ENCODE data around the gene DGKD. TPM values are rescaled to one million over a fixed set of nuclear protein-coding genes. Genes with fewer than 3 reads are reported as not detected.

The DGKD gene
- total RNA-seq, 4 donors from 2014 or later, result 7.0 to 55.4 (median 10.9) TPM

DNA sequence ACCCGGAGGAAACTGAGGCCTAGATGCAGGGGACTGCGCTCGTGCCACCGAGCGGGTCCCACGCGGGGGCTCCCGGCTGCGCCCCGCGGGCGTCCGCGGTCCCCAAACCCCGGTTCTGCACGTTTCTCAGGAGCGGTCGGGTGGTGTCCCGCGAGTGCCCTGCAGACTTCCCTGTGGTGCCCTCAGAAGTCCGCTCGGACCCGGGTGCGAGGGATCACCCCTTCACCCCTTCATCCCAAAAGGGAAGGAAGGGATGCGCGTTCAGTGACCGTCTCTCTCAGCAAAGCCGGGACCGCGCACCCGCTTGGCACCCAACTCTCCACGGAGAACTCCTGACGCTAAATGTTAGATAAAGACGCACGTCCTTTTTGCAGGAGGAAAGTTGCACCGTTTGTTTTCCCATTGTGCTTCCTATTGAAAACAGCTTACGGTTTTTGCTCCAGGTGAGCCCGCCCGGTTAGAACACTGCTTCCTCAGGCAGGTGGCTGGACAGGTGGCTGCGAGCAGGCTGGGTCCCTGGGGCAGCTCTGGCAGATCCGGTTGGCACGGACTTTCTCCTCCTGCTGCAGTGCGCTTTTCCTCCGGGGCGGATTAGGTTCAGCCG lies 779 bp downstream of the DGKD start:
- Histone ChIP-seq H3K27ac (no peak overlapping the region), H3K36me3 (no peaks in the 10 kb centered on the region), H3K27me3 (no peaks in the 10 kb centered on the region), H3K4me1 (peaks cover 35% of the 10 kb centered on the region), H3K9me3 (no peaks in the 10 kb centered on the region), H3K4me3 (peak overlapping the region; percentile 50)
- DNase-seq (ENCODE audit: low spot score in 2 of 2), result no peak
- WGBS, result 9% methylated on average over 39 of the region's 46 CpGs
- TF ChIP-seq POLR2AphosphoS5 (IDR thresholded peaks at IDR 0.05) (no peak), EP300 (IDR thresholded peaks at IDR 0.05) (no peak), POLR2A (IDR thresholded peaks at IDR 0.05) (no peak)
- TF ChIP-seq, protein P1, sequence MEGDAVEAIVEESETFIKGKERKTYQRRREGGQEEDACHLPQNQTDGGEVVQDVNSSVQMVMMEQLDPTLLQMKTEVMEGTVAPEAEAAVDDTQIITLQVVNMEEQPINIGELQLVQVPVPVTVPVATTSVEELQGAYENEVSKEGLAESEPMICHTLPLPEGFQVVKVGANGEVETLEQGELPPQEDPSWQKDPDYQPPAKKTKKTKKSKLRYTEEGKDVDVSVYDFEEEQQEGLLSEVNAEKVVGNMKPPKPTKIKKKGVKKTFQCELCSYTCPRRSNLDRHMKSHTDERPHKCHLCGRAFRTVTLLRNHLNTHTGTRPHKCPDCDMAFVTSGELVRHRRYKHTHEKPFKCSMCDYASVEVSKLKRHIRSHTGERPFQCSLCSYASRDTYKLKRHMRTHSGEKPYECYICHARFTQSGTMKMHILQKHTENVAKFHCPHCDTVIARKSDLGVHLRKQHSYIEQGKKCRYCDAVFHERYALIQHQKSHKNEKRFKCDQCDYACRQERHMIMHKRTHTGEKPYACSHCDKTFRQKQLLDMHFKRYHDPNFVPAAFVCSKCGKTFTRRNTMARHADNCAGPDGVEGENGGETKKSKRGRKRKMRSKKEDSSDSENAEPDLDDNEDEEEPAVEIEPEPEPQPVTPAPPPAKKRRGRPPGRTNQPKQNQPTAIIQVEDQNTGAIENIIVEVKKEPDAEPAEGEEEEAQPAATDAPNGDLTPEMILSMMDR (IDR thresholded peaks at IDR 0.05), result no peak

DNA sequence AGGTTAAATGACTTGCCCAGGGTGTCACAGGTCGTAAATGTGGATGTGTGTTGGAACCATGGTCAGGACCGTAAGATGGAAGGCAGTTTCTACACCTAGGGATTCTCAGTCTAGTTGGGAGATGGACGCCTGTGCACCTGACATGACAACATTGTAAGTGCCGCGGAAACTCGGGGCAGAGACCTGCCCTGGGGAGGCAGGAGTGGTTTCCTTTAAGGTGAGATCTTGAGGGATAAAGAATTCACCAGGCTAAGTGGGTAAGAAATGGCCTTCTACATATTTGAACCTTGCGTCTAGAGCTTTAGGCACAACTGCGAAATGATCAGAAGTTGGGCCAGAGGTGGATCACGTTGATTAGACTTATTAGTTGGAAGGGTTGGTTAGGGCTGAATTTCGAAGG lies 1.6 kb downstream of the DGKD start:
- Histone ChIP-seq H3K4me3 (no peak overlapping the region), H3K27me3 (no peaks in the 10 kb centered on the region), H3K4me1 (peaks cover 29% of the 10 kb centered on the region), H3K36me3 (no peaks in the 10 kb centered on the region), H3K27ac (no peak overlapping the region), H3K9me3 (no peaks in the 10 kb centered on the region)
- TF ChIP-seq, protein P1 (IDR thresholded peaks at IDR 0.05), result no peak
- no peak for TF ChIP-seq EP300 (IDR thresholded peaks at IDR 0.05)
- TF ChIP-seq POLR2A (IDR thresholded peaks at IDR 0.05), result no peak
- no peak for TF ChIP-seq POLR2AphosphoS5 (IDR thresholded peaks at IDR 0.05)
- no peak for DNase-seq (ENCODE audit: low spot score in 2 of 2)
- 85% methylated on average over 10 of the region's 10 CpGs for whole genome bisulfite sequencing

DNA sequence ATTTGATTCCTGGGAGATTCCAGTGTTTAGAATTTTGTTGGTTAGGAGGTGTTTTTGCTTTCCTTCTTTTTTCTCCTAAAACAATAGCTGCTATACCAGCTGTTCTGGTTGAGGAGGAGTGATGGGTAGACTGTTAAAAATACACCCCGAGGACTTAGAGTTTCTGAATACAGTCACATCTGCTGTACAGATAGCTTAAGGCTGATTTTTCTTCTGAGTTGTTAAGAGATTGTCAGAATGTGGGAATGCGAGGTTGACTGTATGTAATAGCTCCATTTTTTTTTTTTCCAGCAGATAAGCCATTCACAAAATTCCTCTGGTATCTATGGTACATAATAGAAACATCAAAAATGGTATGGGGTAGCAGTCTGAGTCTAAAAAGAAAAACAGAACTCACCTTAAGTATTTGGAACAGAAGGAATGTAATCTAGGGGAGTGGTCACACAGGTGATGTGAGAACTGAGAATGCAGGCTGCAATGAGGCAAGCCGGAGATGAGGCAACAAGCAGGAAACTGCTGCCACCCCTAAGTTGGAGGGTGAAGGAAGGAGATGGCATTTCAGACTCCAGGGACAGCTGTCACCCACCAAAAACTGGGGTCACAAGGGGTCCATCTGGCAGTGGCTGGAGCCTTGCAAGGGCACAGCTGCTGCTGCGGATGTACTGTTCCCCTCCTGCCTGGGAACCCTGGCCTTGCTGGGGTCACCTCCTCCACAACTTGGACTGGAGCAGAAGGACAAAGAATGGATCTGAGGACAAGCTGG lies 2.4 kb downstream of the DGKD start:
- Histone ChIP-seq H3K36me3 (no peaks in the 10 kb centered on the region), H3K27me3 (no peaks in the 10 kb centered on the region), H3K4me3 (no peak overlapping the region), H3K27ac (no peak overlapping the region), H3K4me1 (peaks cover 23% of the 10 kb centered on the region), H3K9me3 (no peaks in the 10 kb centered on the region)
- TF ChIP-seq POLR2AphosphoS5 (IDR thresholded peaks at IDR 0.05) (no peak), EP300 (IDR thresholded peaks at IDR 0.05) (no peak), POLR2A (IDR thresholded peaks at IDR 0.05) (no peak)
- TF ChIP-seq, protein P1 (IDR thresholded peaks at IDR 0.05), result no peak
- WGBS, result 65% methylated on average over 4 of the region's 4 CpGs
- no peak for DNase-seq (ENCODE audit: low spot score in 2 of 2)

DNA sequence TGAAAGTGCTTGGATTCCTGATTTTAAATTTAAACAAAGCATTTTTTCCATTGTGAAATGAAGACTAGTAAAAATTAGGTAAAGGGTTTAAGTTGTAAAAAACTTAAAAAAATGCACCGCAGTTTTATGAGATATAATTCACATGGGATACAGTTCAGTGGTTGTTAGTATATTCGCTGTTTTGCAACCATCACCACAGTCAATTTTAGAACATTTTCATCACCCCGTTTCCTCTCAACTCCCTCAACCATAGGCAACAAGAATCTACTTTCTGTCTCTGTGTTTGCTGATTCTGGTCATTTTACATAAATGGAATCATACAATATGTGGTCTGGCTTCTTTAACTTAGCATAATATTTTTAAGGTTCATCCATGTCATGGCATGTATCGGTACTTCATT lies 4.0 kb downstream of the DGKD start:
- peaks cover 18% of the 10 kb centered on the region for H3K4me1 ChIP-seq
- H3K4me3 ChIP-seq, result no peak overlapping the region
- no peak for DNase-seq (ENCODE audit: low spot score in 2 of 2)
- no peaks in the 10 kb centered on the region for H3K27me3 ChIP-seq
- TF ChIP-seq POLR2AphosphoS5 (IDR thresholded peaks at IDR 0.05), result no peak
- no peak for TF ChIP-seq EP300 (IDR thresholded peaks at IDR 0.05)
- TF ChIP-seq, protein P1 (IDR thresholded peaks at IDR 0.05), result no peak
- no peak for TF ChIP-seq POLR2A (IDR thresholded peaks at IDR 0.05)
- no peaks in the 10 kb centered on the region for H3K9me3 ChIP-seq
- H3K27ac ChIP-seq, result no peak overlapping the region
- 91% methylated on average over 4 of the region's 4 CpGs for WGBS
- H3K36me3 ChIP-seq, result no peaks in the 10 kb centered on the region

DNA sequence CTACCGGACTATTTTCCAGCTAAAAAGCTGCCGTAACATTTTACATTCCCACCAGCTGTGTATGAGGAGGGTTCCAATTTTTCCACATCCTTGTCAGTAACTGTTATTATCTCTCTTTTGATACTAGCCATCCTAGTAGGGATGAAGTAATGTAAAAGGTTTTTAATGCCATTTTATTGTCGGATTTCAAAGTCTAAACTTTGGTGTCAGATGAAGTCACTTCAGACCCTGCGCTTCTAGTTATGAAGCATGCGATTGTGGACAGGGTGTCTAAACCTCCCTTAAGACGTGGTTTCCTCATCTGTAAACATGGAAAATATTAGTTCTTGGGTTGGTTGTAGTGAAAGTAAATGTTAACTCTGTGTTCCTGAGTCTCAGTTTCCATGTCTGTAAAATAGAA lies 4.7 kb downstream of the DGKD start:
- Histone ChIP-seq H3K9me3 (no peaks in the 10 kb centered on the region), H3K27ac (no peak overlapping the region), H3K4me1 (peaks cover 11% of the 10 kb centered on the region), H3K4me3 (no peak overlapping the region), H3K36me3 (no peaks in the 10 kb centered on the region), H3K27me3 (no peaks in the 10 kb centered on the region)
- no peak for DNase-seq (ENCODE audit: low spot score in 2 of 2)
- TF ChIP-seq, protein P1 (IDR thresholded peaks at IDR 0.05), result no peak
- TF ChIP-seq EP300 (IDR thresholded peaks at IDR 0.05) (no peak), POLR2AphosphoS5 (IDR thresholded peaks at IDR 0.05) (no peak), POLR2A (IDR thresholded peaks at IDR 0.05) (no peak)
- 91% methylated on average over 6 of the region's 6 CpGs for WGBS

All from suprapubic skin (tissue), 4 donors.